Measurements from ENCODE around the gene DNAH12. TPM values are rescaled to one million over a fixed set of nuclear protein-coding genes. Genes with fewer than 3 reads are reported as not detected.

DNAH12 gene
- total RNA-seq, 2 experiments from 2014 or later, result 0.19 TPM; not detected in 1

GRCh38 chr3:57252404-57252803, 291.7 kb downstream of the DNAH12 start:
- Histone ChIP-seq H3K9me3 (ENCODE audit: control insufficient read depth in 1 of 2, insufficient read depth in 1 of 2, low read length in 2 of 2) (no peaks in the 10 kb centered on the region), H3K4me3 (ENCODE audit: low read length) (no peak overlapping the region), H3K27ac (ENCODE audit: low read depth in 1 of 2, low read length in 2 of 2) (no peak overlapping the region), H3K4me1 (ENCODE audit: insufficient read depth, low read length) (no peaks in the 10 kb centered on the region), H3K27me3 (ENCODE audit: control insufficient read depth in 1 of 2, insufficient read depth in 2 of 2, low read length in 2 of 2) (no peaks in the 10 kb centered on the region), H3K36me3 (ENCODE audit: insufficient read depth, low read length) (peaks cover 39% of the 10 kb centered on the region)
- Mint-ChIP-seq H3K27me3 (no peaks in the 10 kb centered on the region), H3K9me3 (no peaks in the 10 kb centered on the region), H3K27ac (no peak overlapping the region), H3K4me3 (no peak overlapping the region), H3K36me3 (ENCODE audit: low read depth) (peaks cover 59% of the 10 kb centered on the region), H3K4me1 (ENCODE audit: low read depth) (no peaks in the 10 kb centered on the region)
- no peak for TF ChIP-seq CTCF (IDR thresholded peaks at IDR 0.05)
- POLR2A ChIA-PET, result no interaction called here
- DNase-seq (no peak), ATAC-seq (ENCODE audit: poor library complexity) (no peak)
- CTCF ChIA-PET, result no interaction called here
- intact Hi-C loops (cut with DNase I, micrococcal nuclease), result no loop called here

- ChIA-PET POLR2A (no interaction called here), CTCF (no interaction called here)
- no peaks in the 10 kb centered on the region for H3K27me3 Mint-ChIP-seq
- Histone ChIP-seq H3K4me3 (ENCODE audit: low read length) (no peak overlapping the region), H3K4me1 (ENCODE audit: insufficient read depth, low read length) (no peaks in the 10 kb centered on the region), H3K27ac (ENCODE audit: low read depth in 1 of 2, low read length in 2 of 2) (no peak overlapping the region), H3K9me3 (ENCODE audit: control insufficient read depth in 1 of 2, insufficient read depth in 1 of 2, low read length in 2 of 2) (no peaks in the 10 kb centered on the region), H3K27me3 (ENCODE audit: control insufficient read depth in 1 of 2, insufficient read depth in 2 of 2, low read length in 2 of 2) (no peaks in the 10 kb centered on the region), H3K36me3 (ENCODE audit: insufficient read depth, low read length) (peaks cover 59% of the 10 kb centered on the region)
- H3K9me3 Mint-ChIP-seq, result no peaks in the 10 kb centered on the region
- H3K4me3 Mint-ChIP-seq, result no peak overlapping the region
- ATAC-seq (ENCODE audit: poor library complexity), result no peak
- H3K36me3 Mint-ChIP-seq (ENCODE audit: low read depth), result peaks cover 93% of the 10 kb centered on the region
- DNase-seq, result no peak
- no peak for TF ChIP-seq CTCF (IDR thresholded peaks at IDR 0.05)
- no peaks in the 10 kb centered on the region for H3K4me1 Mint-ChIP-seq (ENCODE audit: low read depth)
- intact Hi-C loops (cut with DNase I, micrococcal nuclease), result no loop called here
- no peak overlapping the region for H3K27ac Mint-ChIP-seq
Measured at GRCh38 chr3:57244946-57245345, 299.2 kb downstream of the DNAH12 start.

Other genes with a start within 250 kb of the DNAH12 start
- 10 to 100 TPM; 40.5 to 40.9 TPM for gene PDE12, start 11.9 kb upstream of the DNAH12 start, total RNA-seq
- 10 to 100 TPM; 56.7 to 59.9 TPM for gene ARF4, start 53.0 kb upstream of the DNAH12 start, total RNA-seq
- 10 to 100 TPM; 67.2 to 74.4 TPM for gene DENND6A, start 148.7 kb upstream of the DNAH12 start, total RNA-seq
- gene SLMAP, start 212.0 kb upstream of the DNAH12 start, total RNA-seq, result 10 to 100 TPM; 51.3 to 52.2 TPM